ENCODE results near the gene SPNS3. TPM values are rescaled to one million over a fixed set of nuclear protein-coding genes. Genes with fewer than 3 reads are reported as not detected.

SPNS3 gene
- total RNA-seq, 1 experiment from 2014 or later: 0.37 TPM

DNA sequence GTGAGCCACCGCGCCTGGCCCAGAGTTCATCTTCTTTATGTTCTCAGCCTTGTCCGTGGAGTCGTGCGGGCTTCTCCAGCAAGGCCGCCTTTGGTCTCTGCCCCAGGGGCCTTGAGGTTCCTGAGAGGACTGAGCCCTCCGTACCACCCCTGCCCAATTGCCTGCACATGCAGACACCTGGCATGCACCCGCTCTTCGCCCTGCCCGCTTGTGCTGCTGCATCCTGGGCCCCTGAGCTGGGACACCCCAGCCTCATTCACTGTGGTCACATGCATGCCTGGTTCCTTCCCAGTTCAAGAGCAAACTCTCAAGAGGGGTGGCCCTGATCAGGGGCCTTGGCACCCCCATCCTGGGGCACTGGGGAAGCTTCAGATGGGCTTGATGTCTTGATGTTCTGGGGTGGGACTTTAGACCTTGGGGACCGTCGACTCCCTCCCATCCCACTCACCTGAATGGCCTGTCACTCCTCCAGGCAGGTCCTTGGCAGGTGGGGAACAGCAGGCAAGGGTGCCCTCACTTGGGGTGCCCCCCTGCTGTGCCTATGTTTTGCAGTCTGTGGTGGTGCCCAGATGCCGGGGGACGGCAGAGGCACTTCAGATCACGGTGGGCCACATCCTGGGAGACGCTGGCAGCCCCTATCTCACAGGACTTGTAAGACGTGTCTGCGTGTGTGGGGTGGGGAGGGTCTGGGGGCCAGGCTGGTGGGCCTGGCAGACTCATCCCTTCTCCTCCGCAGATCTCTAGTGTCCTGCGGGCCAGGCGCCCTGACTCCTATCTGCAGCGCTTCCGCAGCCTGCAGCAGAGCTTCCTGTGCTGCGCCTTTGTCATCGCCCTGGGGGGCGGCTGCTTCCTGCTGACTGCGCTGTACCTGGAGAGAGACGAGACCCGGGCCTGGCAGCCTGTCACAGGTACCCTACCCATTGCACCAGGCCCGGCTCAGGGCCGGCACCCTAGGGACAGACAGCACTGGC lies 52.2 kb downstream of the SPNS3 start:
- ATAC-seq (no peak), DNase-seq (ENCODE audit: low read depth, low spot score) (no peak)
- H3K9me2 ChIP-seq (ENCODE audit: insufficient read depth): no peaks in the 10 kb centered on the region
- H3K79me2 ChIP-seq (ENCODE audit: insufficient read depth, low read length): no peaks in the 10 kb centered on the region
- H3K4me2 ChIP-seq (ENCODE audit: low read length): no peak overlapping the region
- no peak overlapping the region for H3K9ac ChIP-seq (ENCODE audit: low read length)
- H2AFZ ChIP-seq (ENCODE audit: low read depth, low read length, poor library complexity, severe bottlenecking): no peak overlapping the region
- H3K4me3 ChIP-seq (replicated peaks in 1 of 2; ENCODE audit: low read depth in 1 of 2, low read length in 2 of 2): no peak overlapping the region
- H3K27ac ChIP-seq (ENCODE audit: low read depth, low read length): no peak overlapping the region
- H3K4me1 ChIP-seq (ENCODE audit: control insufficient read depth in 1 of 2, insufficient read depth in 2 of 2, low read length in 2 of 2): peaks cover 17 to 41% of the 10 kb centered on the region in 2 experiments
- no peaks in the 10 kb centered on the region for H3K27me3 ChIP-seq (ENCODE audit: insufficient read depth, low read length)
- no TSS peak for BruUV-seq (replicated peaks)
- ChIA-PET CTCF (no interaction called here), POLR2A (no interaction called here), RAD21 (ENCODE audit: low non-redundant PET in 1 of 2, low total read pairs in 2 of 2, uncharacterized antibody in 2 of 2, unreplicated experiment in 2 of 2) (interaction anchor here in 1 of 2 experiments (0.8 kb wide), 1 partner anchor 41 kb away, joined by 3 read pairs; no protein-coding TSS in a partner anchor)
- H3K9me3 ChIP-seq (ENCODE audit: control insufficient read depth in 1 of 2, insufficient read depth in 1 of 2, low read depth in 1 of 2, low read length in 2 of 2): no peaks in the 10 kb centered on the region
- no peaks in the 10 kb centered on the region for H4K20me1 ChIP-seq (ENCODE audit: insufficient read depth)
- H3K36me3 ChIP-seq (ENCODE audit: control insufficient read depth in 1 of 2, insufficient read depth in 2 of 2, low read length in 2 of 2): no peaks in the 10 kb centered on the region
- TF ChIP-seq RAD21 (IDR thresholded peaks at IDR 0.05; ENCODE audit: low read depth) (no peak), FOSL1 (IDR thresholded peaks at IDR 0.05; ENCODE audit: low read depth) (no peak), ZFX (IDR thresholded peaks at IDR 0.05) (no peak), SRF (IDR thresholded peaks at IDR 0.05; ENCODE audit: low read depth) (no peak), ELF1 (IDR thresholded peaks at IDR 0.05; ENCODE audit: borderline replicate concordance, low read depth) (no peak), POLR2AphosphoS5 (IDR thresholded peaks at IDR 0.05; ENCODE audit: low read depth, low read length) (no peak), CBX3 (IDR thresholded peaks at IDR 0.05; ENCODE audit: low read depth) (no peak), EZH2 (IDR thresholded peaks at IDR 0.05) (no peak), EZH2phosphoT487 (IDR thresholded peaks at IDR 0.05; ENCODE audit: borderline replicate concordance) (no peak), SIN3A (IDR thresholded peaks at IDR 0.05; ENCODE audit: low read depth) (no peak), SP1 (IDR thresholded peaks at IDR 0.05; ENCODE audit: low read depth) (no peak)
- TF ChIP-seq, protein P1, sequence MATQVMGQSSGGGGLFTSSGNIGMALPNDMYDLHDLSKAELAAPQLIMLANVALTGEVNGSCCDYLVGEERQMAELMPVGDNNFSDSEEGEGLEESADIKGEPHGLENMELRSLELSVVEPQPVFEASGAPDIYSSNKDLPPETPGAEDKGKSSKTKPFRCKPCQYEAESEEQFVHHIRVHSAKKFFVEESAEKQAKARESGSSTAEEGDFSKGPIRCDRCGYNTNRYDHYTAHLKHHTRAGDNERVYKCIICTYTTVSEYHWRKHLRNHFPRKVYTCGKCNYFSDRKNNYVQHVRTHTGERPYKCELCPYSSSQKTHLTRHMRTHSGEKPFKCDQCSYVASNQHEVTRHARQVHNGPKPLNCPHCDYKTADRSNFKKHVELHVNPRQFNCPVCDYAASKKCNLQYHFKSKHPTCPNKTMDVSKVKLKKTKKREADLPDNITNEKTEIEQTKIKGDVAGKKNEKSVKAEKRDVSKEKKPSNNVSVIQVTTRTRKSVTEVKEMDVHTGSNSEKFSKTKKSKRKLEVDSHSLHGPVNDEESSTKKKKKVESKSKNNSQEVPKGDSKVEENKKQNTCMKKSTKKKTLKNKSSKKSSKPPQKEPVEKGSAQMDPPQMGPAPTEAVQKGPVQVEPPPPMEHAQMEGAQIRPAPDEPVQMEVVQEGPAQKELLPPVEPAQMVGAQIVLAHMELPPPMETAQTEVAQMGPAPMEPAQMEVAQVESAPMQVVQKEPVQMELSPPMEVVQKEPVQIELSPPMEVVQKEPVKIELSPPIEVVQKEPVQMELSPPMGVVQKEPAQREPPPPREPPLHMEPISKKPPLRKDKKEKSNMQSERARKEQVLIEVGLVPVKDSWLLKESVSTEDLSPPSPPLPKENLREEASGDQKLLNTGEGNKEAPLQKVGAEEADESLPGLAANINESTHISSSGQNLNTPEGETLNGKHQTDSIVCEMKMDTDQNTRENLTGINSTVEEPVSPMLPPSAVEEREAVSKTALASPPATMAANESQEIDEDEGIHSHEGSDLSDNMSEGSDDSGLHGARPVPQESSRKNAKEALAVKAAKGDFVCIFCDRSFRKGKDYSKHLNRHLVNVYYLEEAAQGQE (IDR thresholded peaks at IDR 0.05; ENCODE audit: low read depth): no peak
- TF ChIP-seq, protein P2, sequence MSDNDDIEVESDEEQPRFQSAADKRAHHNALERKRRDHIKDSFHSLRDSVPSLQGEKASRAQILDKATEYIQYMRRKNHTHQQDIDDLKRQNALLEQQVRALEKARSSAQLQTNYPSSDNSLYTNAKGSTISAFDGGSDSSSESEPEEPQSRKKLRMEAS (IDR thresholded peaks at IDR 0.05): no peak
- intact Hi-C loops (cut with micrococcal nuclease): no loop called here

Data from HCT116 (cell line).